Mesendoderm (in vitro differentiated cells): ENCODE data around the gene MOGAT1. TPM values are rescaled to one million over a fixed set of nuclear protein-coding genes. Genes with fewer than 3 reads are reported as not detected.

Experiments
- DNase-seq: peaks from one replicate; pipeline ENCODE4 v3.0.0; 2013
- H2AK5ac ChIP-seq: 2 replicates; pipeline ENCODE4 v1.6.1; 2013; ENCODE audit warnings: low read length, inconsistent platforms
- H2BK120ac ChIP-seq: 2 replicates; pipeline ENCODE4 v1.6.1; 2013; ENCODE audit warnings: low read depth, mild to moderate bottlenecking, low read length, moderate library complexity, mixed read lengths
- H2BK15ac ChIP-seq: replicated peaks from 2 replicates; pipeline ENCODE4 v1.6.1; 2013; ENCODE audit warnings: low read depth, mild to moderate bottlenecking, moderate library complexity
- H2BK5ac ChIP-seq: 2 replicates; pipeline ENCODE4 v1.6.1; 2013; ENCODE audit warnings: low read length, inconsistent platforms
- H3K18ac ChIP-seq: 2 replicates; pipeline ENCODE4 v1.6.1; 2013; ENCODE audit warnings: mild to moderate bottlenecking, low read length, mixed read lengths
- H3K23ac ChIP-seq: one replicate; pipeline ENCODE4 v1.6.1; 2013; ENCODE audit warnings: low read length
- H3K27ac ChIP-seq: 2 replicates; pipeline ENCODE4 v1.5.1; 2013; ENCODE audit warnings: low read depth, mild to moderate bottlenecking, inconsistent platforms, low read length, moderate library complexity
- H3K27me3 ChIP-seq: 2 replicates; pipeline ENCODE4 v1.6.1; 2013; ENCODE audit warnings: low read length, control low read depth, mild to moderate bottlenecking, inconsistent platforms; ENCODE audit not compliant: insufficient read depth, poor library complexity
- H3K36me3 ChIP-seq: 2 replicates; pipeline ENCODE4 v1.6.1; 2013; ENCODE audit warnings: low read length, inconsistent platforms; ENCODE audit not compliant: control insufficient read depth, insufficient read depth
- H3K4ac ChIP-seq: one replicate; pipeline ENCODE4 v1.6.1; 2013; ENCODE audit warnings: low read depth, mild to moderate bottlenecking, low read length, moderate library complexity
- H3K4me1 ChIP-seq: 2 replicates; pipeline ENCODE4 v1.6.1; 2013; ENCODE audit warnings: low read depth, low read length, inconsistent platforms; ENCODE audit not compliant: control insufficient read depth
- H3K4me2 ChIP-seq: 2 replicates; pipeline ENCODE4 v1.6.1; 2013; ENCODE audit warnings: low read length
- H3K4me3 ChIP-seq: 2 replicates; pipeline ENCODE4 v1.5.1; 2013; ENCODE audit warnings: mild to moderate bottlenecking, low read length
- H3K56ac ChIP-seq: one replicate; pipeline ENCODE4 v1.6.1; 2013; ENCODE audit warnings: low read length
- H3K79me1 ChIP-seq: 2 replicates; pipeline ENCODE4 v1.6.1; 2013; ENCODE audit warnings: low read length, inconsistent platforms
- H3K79me2 ChIP-seq: 2 replicates; pipeline ENCODE4 v1.6.1; 2013; ENCODE audit warnings: mild to moderate bottlenecking, low read length; ENCODE audit not compliant: control insufficient read depth, insufficient read depth
- H3K9ac ChIP-seq: 2 replicates; pipeline ENCODE4 v1.6.1; 2013; ENCODE audit warnings: low read length, inconsistent platforms
- H4K5ac ChIP-seq: one replicate; pipeline ENCODE4 v1.6.1; 2013; ENCODE audit warnings: low read length
- H4K8ac ChIP-seq: one replicate; pipeline ENCODE4 v1.6.1; 2013; ENCODE audit warnings: low read depth, mild to moderate bottlenecking, control low read depth, low read length, moderate library complexity
- WGBS: extraction: QIAGEN DNeasy Blood & Tissue Kit; methylation state at CpG from one replicate; pipeline ENCODE4 v1.1.7; 2013; ENCODE audit warnings: low lambda C conversion rate, missing lambda C conversion rate; ENCODE audit not compliant: insufficient coverage; ENCODE audit errors: extremely low coverage; 5-methylcytosine and 5-hydroxymethylcytosine counted together
- polyA plus RNA-seq, 2 experiments: library from polyadenylated mRNA; stranded (reverse); fragments of 200-250 nt; gene quantifications; one replicate each; pipeline ENCODE4 v1.2.3, GENCODE V29; 2013

The MOGAT1 gene, protein sequence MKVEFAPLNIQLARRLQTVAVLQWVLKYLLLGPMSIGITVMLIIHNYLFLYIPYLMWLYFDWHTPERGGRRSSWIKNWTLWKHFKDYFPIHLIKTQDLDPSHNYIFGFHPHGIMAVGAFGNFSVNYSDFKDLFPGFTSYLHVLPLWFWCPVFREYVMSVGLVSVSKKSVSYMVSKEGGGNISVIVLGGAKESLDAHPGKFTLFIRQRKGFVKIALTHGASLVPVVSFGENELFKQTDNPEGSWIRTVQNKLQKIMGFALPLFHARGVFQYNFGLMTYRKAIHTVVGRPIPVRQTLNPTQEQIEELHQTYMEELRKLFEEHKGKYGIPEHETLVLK
- 0.07 TPM for polyA plus RNA-seq (2013, experiment 1 of 2)
- polyA plus RNA-seq (2013, experiment 2 of 2) = not detected

DNA sequence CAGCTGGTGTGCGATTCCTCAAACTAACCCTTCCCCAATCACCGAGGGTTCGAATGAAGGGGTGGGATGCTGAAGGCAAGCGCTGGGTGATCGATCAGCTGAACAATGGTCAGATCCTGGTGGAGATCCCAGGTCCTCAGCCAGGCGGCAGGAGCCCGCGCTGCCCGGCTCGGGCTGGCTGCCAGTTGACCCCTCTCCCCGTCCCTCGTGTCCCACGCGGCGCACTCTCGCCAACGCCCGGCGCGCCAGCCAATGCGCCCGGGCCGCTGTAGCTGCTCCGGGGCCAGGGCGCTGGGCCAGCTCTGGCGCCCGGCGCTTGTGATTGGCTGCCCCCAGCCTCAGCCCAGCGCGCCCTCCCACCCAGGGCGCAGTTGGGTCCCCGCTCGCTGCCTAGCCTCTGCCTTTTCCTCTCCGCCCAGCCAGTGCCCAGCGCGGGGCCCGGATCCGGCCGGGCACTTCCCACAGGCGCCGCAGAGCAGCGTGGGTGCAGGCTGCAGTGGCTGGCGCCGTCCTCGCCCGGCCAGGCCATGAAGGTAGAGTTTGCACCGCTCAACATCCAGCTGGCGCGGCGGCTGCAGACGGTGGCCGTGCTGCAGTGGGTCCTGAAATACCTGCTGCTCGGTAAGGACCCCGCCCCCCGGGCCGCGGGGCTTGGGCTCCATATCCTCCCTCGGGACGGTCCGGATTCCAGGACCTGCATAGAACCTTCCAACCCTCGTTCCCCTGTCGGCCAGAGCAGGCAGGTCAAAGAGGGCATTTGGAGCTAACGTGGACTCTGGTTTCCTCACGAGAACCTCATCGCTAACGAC is at the start of gene MOGAT1:
Gene MOGAT1 (plus strand): TSS at position 400 of the 809 bp plus-strand sequence. CDS start 128 bp downstream, at position 528.
- H3K79me1 ChIP-seq = no peaks in the 10 kb centered on the region
- peak; percentile 83 for DNase-seq
- H4K5ac ChIP-seq = no peak within 1 kb of the TSS
- H2BK120ac ChIP-seq = no peak within 1 kb of the TSS
- no peak within 1 kb of the TSS for H3K4ac ChIP-seq
- WGBS = no CpG with 5 or more reads among the region's 66 CpGs
- no peak within 1 kb of the TSS for H4K8ac ChIP-seq
- H3K9ac ChIP-seq = peak within 1 kb of the TSS; percentile 65
- peaks cover 3% of the 10 kb centered on the region for H3K4me1 ChIP-seq
- H3K23ac ChIP-seq = peak within 1 kb of the TSS; percentile 12
- peak within 1 kb of the TSS; percentile 83 for H3K56ac ChIP-seq
- no peaks in the 10 kb centered on the region for H3K36me3 ChIP-seq
- H2BK5ac ChIP-seq = no peak within 1 kb of the TSS
- no peak within 1 kb of the TSS for H2BK15ac ChIP-seq
- no peak within 1 kb of the TSS for H3K18ac ChIP-seq
- H3K4me3 ChIP-seq = peak within 1 kb of the TSS; percentile 51
- H2AK5ac ChIP-seq = no peak within 1 kb of the TSS
- H3K4me2 ChIP-seq = peak within 1 kb of the TSS; percentile 76
- peaks cover 2% of the 10 kb centered on the region for H3K27me3 ChIP-seq
- H3K79me2 ChIP-seq = no peaks in the 10 kb centered on the region
- H3K27ac ChIP-seq = no peak within 1 kb of the TSS

DNA sequence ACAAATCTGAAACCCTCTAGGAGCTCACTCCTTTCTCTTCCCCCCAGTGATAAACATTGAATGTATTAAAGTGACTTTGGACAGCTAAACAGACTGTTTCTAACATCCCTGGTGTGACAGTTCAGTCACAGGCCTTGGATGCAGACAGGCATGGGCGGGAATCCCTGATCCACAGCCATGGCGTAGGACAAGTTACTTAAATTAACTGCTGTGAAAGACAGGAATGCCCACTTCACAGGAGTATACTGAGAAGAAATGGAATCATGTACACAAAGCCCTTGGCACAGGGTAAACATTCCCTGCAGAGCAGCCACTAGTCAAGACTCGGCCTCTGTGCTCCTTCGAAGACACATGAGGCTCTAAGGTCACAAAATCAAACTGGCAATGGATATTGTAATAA is 49.6 kb upstream of the MOGAT1 start:
- H3K79me2 ChIP-seq = no peaks in the 10 kb centered on the region
- no peaks in the 10 kb centered on the region for H3K79me1 ChIP-seq
- no peak overlapping the region for H3K56ac ChIP-seq
- no peak overlapping the region for H3K4me2 ChIP-seq
- H2AK5ac ChIP-seq = no peak overlapping the region
- H4K5ac ChIP-seq = no peak overlapping the region
- no peak overlapping the region for H3K27ac ChIP-seq
- no CpG with 5 or more reads among the region's 4 CpGs for WGBS
- no peak overlapping the region for H4K8ac ChIP-seq
- no peak overlapping the region for H2BK120ac ChIP-seq
- no peak overlapping the region for H2BK15ac ChIP-seq
- no peak for DNase-seq
- no peak overlapping the region for H2BK5ac ChIP-seq
- no peaks in the 10 kb centered on the region for H3K27me3 ChIP-seq
- no peak overlapping the region for H3K4me3 ChIP-seq
- H3K9ac ChIP-seq = no peak overlapping the region
- no peak overlapping the region for H3K4ac ChIP-seq
- H3K36me3 ChIP-seq = peaks cover 7% of the 10 kb centered on the region
- no peaks in the 10 kb centered on the region for H3K4me1 ChIP-seq
- H3K23ac ChIP-seq = no peak overlapping the region
- no peak overlapping the region for H3K18ac ChIP-seq

DNA sequence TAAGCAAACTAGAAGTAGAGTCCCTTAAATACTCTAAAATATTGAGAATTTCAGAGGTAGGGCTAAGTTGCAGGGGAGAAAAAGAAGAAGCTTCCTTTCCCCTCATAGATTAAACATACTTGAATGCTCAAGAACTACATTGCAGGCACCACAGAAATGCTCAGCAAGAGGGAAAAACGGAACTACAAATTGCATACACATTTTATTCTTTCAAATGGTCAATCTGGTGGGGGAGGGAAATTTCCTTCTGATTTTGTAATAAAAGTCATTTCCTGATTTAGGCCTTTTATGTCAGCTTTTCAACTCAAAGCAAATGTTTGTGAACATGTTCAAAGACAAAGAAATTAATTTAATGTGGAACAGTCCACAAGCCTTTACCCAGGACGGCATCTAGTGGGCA is 48.5 kb upstream of the MOGAT1 start:
- Histone ChIP-seq H3K4me1 (no peaks in the 10 kb centered on the region), H3K23ac (no peak overlapping the region), H3K27ac (no peak overlapping the region), H3K79me1 (peaks cover 2% of the 10 kb centered on the region), H2BK120ac (no peak overlapping the region), H3K4ac (no peak overlapping the region), H3K4me3 (no peak overlapping the region), H2BK5ac (no peak overlapping the region), H4K8ac (no peak overlapping the region), H3K4me2 (no peak overlapping the region), H2AK5ac (no peak overlapping the region), H3K79me2 (no peaks in the 10 kb centered on the region), H3K36me3 (peaks cover 7% of the 10 kb centered on the region), H3K27me3 (no peaks in the 10 kb centered on the region), H2BK15ac (no peak overlapping the region), H3K18ac (no peak overlapping the region), H3K9ac (no peak overlapping the region), H3K56ac (no peak overlapping the region), H4K5ac (no peak overlapping the region)
- WGBS = no CpG with 5 or more reads among the region's 2 CpGs
- DNase-seq = no peak

DNA sequence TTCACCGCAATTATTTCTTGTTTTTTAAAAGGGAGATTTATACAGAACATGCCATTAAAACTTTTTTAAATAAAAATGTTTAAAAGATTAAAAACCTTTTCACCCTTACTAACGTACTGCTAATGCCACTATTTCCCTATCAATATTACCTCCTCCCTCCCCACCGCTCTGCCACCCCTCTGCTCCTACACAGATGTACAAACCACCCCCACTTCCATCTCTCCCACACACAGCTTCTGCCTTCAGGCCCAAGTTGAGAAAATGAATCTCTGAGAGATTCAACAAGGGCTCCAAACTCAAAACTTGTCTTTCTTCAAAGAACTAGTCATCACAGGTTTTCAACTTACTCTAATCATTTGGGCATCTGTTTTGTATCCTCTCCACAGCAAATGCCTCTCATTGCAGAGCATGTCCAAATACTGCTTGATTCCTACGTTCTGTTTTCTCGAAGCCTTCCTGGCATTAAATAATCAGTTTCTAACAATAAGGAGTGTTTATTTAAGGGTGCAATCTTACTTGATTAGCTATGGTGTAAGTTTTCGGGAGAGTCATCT is 47.6 kb upstream of the MOGAT1 start:
- Histone ChIP-seq H2BK120ac (no peak overlapping the region), H4K8ac (no peak overlapping the region), H3K9ac (no peak overlapping the region), H3K23ac (no peak overlapping the region), H3K4me1 (no peaks in the 10 kb centered on the region), H3K18ac (no peak overlapping the region), H3K79me2 (no peaks in the 10 kb centered on the region), H3K79me1 (peaks cover 2% of the 10 kb centered on the region), H3K4me3 (no peak overlapping the region), H2BK5ac (no peak overlapping the region), H2AK5ac (no peak overlapping the region), H3K4me2 (no peak overlapping the region), H3K36me3 (peaks cover 7% of the 10 kb centered on the region), H4K5ac (no peak overlapping the region), H3K27me3 (no peaks in the 10 kb centered on the region), H3K4ac (no peak overlapping the region), H3K56ac (no peak overlapping the region), H2BK15ac (no peak overlapping the region), H3K27ac (no peak overlapping the region)
- 100% methylated on average over 1 of the region's 6 CpGs for WGBS
- no peak for DNase-seq

DNA sequence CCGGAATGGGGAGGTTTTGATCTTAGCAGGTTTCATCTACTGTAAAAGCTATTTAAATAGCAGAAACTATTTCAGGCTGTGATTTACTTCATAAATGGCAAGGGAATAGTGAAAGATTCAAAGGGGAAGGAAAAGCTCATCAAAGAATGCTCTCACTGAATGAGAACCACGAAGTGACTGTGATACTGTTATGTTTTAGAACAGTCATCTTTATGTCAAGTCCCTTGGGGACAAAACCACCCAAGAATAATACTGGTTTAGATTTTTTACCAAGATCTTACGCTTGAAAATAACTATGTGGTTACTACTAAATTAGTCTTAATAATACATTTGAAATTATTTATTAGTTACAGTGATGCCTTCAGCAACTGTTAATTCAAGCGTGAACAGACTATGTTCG is 43.7 kb upstream of the MOGAT1 start:
- Histone ChIP-seq H3K4me2 (no peak overlapping the region), H4K8ac (no peak overlapping the region), H2BK15ac (no peak overlapping the region), H3K23ac (no peak overlapping the region), H3K4ac (no peak overlapping the region), H3K18ac (no peak overlapping the region), H2BK5ac (no peak overlapping the region), H3K27ac (no peak overlapping the region), H3K56ac (no peak overlapping the region), H3K4me1 (no peaks in the 10 kb centered on the region), H4K5ac (no peak overlapping the region), H3K79me1 (peaks cover 2% of the 10 kb centered on the region), H3K79me2 (no peaks in the 10 kb centered on the region), H2BK120ac (no peak overlapping the region), H3K4me3 (no peak overlapping the region), H2AK5ac (no peak overlapping the region), H3K27me3 (no peaks in the 10 kb centered on the region), H3K9ac (no peak overlapping the region), H3K36me3 (peaks cover 3% of the 10 kb centered on the region)
- DNase-seq = no peak
- no CpG with 5 or more reads among the region's 5 CpGs for WGBS
